Measurements from ENCODE around the gene ARHGAP26.
A peak's percentile ranks its signal among the peaks of the same experiment; 100 is the strongest.

The ARHGAP26 gene

GRCh38 chr5:143021595-143021994 is 251.4 kb downstream of the ARHGAP26 start:
- no peak for DNase-seq
- Histone ChIP-seq H3K4me3 (no peak overlapping the region), H3K9me3 (no peaks in the 10 kb centered on the region), H3K36me3 (peaks cover 0 to 9% (median 4%) of the 10 kb centered on the region in 3 donors), H3K4me1 (peaks cover 0 to 19% (median 12%) of the 10 kb centered on the region in 4 donors), H3K27me3 (no peaks in the 10 kb centered on the region), H3K27ac (no peak overlapping the region)
- intact Hi-C loops (cut with DNase I; ENCODE audit: low total_unique reads) = no loop called here
- TF ChIP-seq CTCF (IDR thresholded peaks at IDR 0.05) = no peak

GRCh38 chr5:143023411-143024096 is 253.4 kb downstream of the ARHGAP26 start:
- H3K9me3 ChIP-seq = no peaks in the 10 kb centered on the region
- TF ChIP-seq CTCF (IDR thresholded peaks at IDR 0.05) = peak in 1 of 2 experiments; percentile 0
- peak; percentile 24 to 78 for DNase-seq
- H3K4me1 ChIP-seq = peaks cover 0 to 19% (median 12%) of the 10 kb centered on the region in 4 donors
- H3K36me3 ChIP-seq = no peaks in the 10 kb centered on the region
- H3K4me3 ChIP-seq = no peak overlapping the region
- no peaks in the 10 kb centered on the region for H3K27me3 ChIP-seq
- intact Hi-C loops (cut with DNase I; ENCODE audit: low total_unique reads) = no loop called here
- H3K27ac ChIP-seq = peak overlapping the region; percentile 17 to 25

- Histone ChIP-seq H3K9me3 (no peaks in the 10 kb centered on the region), H3K4me3 (no peak overlapping the region), H3K4me1 (peaks cover 0 to 19% (median 12%) of the 10 kb centered on the region in 4 donors), H3K27ac (peak overlapping the region; percentile 17 to 25), H3K36me3 (no peaks in the 10 kb centered on the region), H3K27me3 (no peaks in the 10 kb centered on the region)
- no peak for DNase-seq
- no peak for TF ChIP-seq CTCF (IDR thresholded peaks at IDR 0.05)
- intact Hi-C loops (cut with DNase I; ENCODE audit: low total_unique reads) = no loop called here
Measured at GRCh38 chr5:143024228-143024920, 254.2 kb downstream of the ARHGAP26 start.

- intact Hi-C loops (cut with DNase I; ENCODE audit: low total_unique reads) = no loop called here
- H3K36me3 ChIP-seq = no peaks in the 10 kb centered on the region
- H3K27me3 ChIP-seq = no peaks in the 10 kb centered on the region
- DNase-seq = no peak
- no peak overlapping the region for H3K27ac ChIP-seq
- H3K9me3 ChIP-seq = no peaks in the 10 kb centered on the region
- H3K4me3 ChIP-seq = no peak overlapping the region
- H3K4me1 ChIP-seq = peaks cover 0 to 19% (median 12%) of the 10 kb centered on the region in 4 donors
- TF ChIP-seq CTCF (IDR thresholded peaks at IDR 0.05) = no peak
Measured at GRCh38 chr5:143025376-143025775, 255.2 kb downstream of the ARHGAP26 start.

- H3K4me3 ChIP-seq = no peak overlapping the region
- H3K27me3 ChIP-seq = no peaks in the 10 kb centered on the region
- no peaks in the 10 kb centered on the region for H3K9me3 ChIP-seq
- peaks cover 0 to 19% (median 12%) of the 10 kb centered on the region in 4 donors for H3K4me1 ChIP-seq
- TF ChIP-seq CTCF (IDR thresholded peaks at IDR 0.05) = no peak
- H3K36me3 ChIP-seq = no peaks in the 10 kb centered on the region
- H3K27ac ChIP-seq = no peak overlapping the region
- intact Hi-C loops (cut with DNase I; ENCODE audit: low total_unique reads) = no loop called here
- DNase-seq = no peak
Measured at GRCh38 chr5:143025971-143026370, 255.8 kb downstream of the ARHGAP26 start.
